Stomach smooth muscle (tissue), 2 donors: Measurements from ENCODE around the gene CNTNAP2.

Experiments used
- H3K27ac ChIP-seq: one replicate; pipeline ENCODE4 v1.7.0; 2013; ENCODE audit warnings: mild to moderate bottlenecking, low read length, inconsistent platforms
- H3K27me3 ChIP-seq, 2 donors: one replicate each; pipeline ENCODE4 v1.7.0; 2013; ENCODE audit warnings: low read length in 2 of 2; ENCODE audit not compliant: insufficient read depth in 2 of 2, control insufficient read depth in 1 of 2
- H3K36me3 ChIP-seq, 2 donors: one replicate each; pipeline ENCODE4 v1.7.0; 2013; ENCODE audit warnings: low read length in 2 of 2; ENCODE audit not compliant: control insufficient read depth in 2 of 2, insufficient read depth in 2 of 2
- H3K4me1 ChIP-seq: one replicate; pipeline ENCODE4 v1.7.0; 2013; ENCODE audit warnings: low read length; ENCODE audit not compliant: control insufficient read depth, insufficient read depth
- H3K4me3 ChIP-seq, 2 donors: one replicate each; pipeline ENCODE4 v1.7.0; 2013; ENCODE audit warnings: low read length in 2 of 2
- H3K9ac ChIP-seq, 2 donors: one replicate each; pipeline ENCODE4 v1.7.0; 2013; ENCODE audit warnings: low read length in 2 of 2, mild to moderate bottlenecking in 1 of 2
- H3K9me3 ChIP-seq, 2 donors: one replicate each; pipeline ENCODE4 v1.7.0; 2013; ENCODE audit warnings: low read length in 2 of 2; ENCODE audit not compliant: control insufficient read depth in 2 of 2
- donor health status: healthy.
- donor health status: Pancreatic carcinoma.

The CNTNAP2 gene

GRCh38 chr7:146116521-146117222 lies at the start of gene CNTNAP2:
Gene CNTNAP2 (plus strand): TSS chr7:146116801. CDS start chr7:146116877, 76 bp downstream.
- H3K9me3 ChIP-seq: no peaks in the 10 kb centered on the region
- H3K36me3 ChIP-seq: no peaks in the 10 kb centered on the region
- peaks cover 10% of the 10 kb centered on the region for H3K4me1 ChIP-seq
- H3K27ac ChIP-seq: no peak within 1 kb of the TSS
- H3K9ac ChIP-seq: no peak within 1 kb of the TSS
- peaks cover 3 to 4% of the 10 kb centered on the region in 2 donors for H3K27me3 ChIP-seq
- H3K4me3 ChIP-seq: peak within 1 kb of the TSS; percentile 69

GRCh38 chr7:146067880-146068279 lies 48.7 kb upstream of the CNTNAP2 start:
- no peak overlapping the region for H3K9ac ChIP-seq
- no peaks in the 10 kb centered on the region for H3K4me1 ChIP-seq
- no peaks in the 10 kb centered on the region for H3K36me3 ChIP-seq
- H3K4me3 ChIP-seq: no peak overlapping the region
- H3K9me3 ChIP-seq: no peaks in the 10 kb centered on the region
- no peak overlapping the region for H3K27ac ChIP-seq
- no peaks in the 10 kb centered on the region for H3K27me3 ChIP-seq

GRCh38 chr7:146074195-146074765 lies 42.3 kb upstream of the CNTNAP2 start:
- Histone ChIP-seq H3K4me3 (no peak overlapping the region), H3K9ac (no peak overlapping the region), H3K27me3 (no peaks in the 10 kb centered on the region), H3K9me3 (no peaks in the 10 kb centered on the region), H3K36me3 (no peaks in the 10 kb centered on the region), H3K4me1 (no peaks in the 10 kb centered on the region), H3K27ac (no peak overlapping the region)

GRCh38 chr7:146076344-146076743 lies 40.3 kb upstream of the CNTNAP2 start:
- H3K27me3 ChIP-seq: no peaks in the 10 kb centered on the region
- H3K4me3 ChIP-seq: no peak overlapping the region
- H3K9ac ChIP-seq: no peak overlapping the region
- no peaks in the 10 kb centered on the region for H3K4me1 ChIP-seq
- H3K36me3 ChIP-seq: no peaks in the 10 kb centered on the region
- no peaks in the 10 kb centered on the region for H3K9me3 ChIP-seq
- no peak overlapping the region for H3K27ac ChIP-seq

GRCh38 chr7:146084086-146084485 lies 32.5 kb upstream of the CNTNAP2 start:
- H3K4me3 ChIP-seq: no peak overlapping the region
- no peak overlapping the region for H3K9ac ChIP-seq
- H3K27ac ChIP-seq: no peak overlapping the region
- no peaks in the 10 kb centered on the region for H3K27me3 ChIP-seq
- H3K4me1 ChIP-seq: no peaks in the 10 kb centered on the region
- H3K9me3 ChIP-seq: no peaks in the 10 kb centered on the region
- H3K36me3 ChIP-seq: no peaks in the 10 kb centered on the region

- no peak overlapping the region for H3K9ac ChIP-seq
- no peaks in the 10 kb centered on the region for H3K9me3 ChIP-seq
- no peak overlapping the region for H3K27ac ChIP-seq
- H3K27me3 ChIP-seq: no peaks in the 10 kb centered on the region
- no peaks in the 10 kb centered on the region for H3K36me3 ChIP-seq
- H3K4me3 ChIP-seq: no peak overlapping the region
- H3K4me1 ChIP-seq: no peaks in the 10 kb centered on the region
These were observed 26.5 kb upstream of the CNTNAP2 start for GRCh38 chr7:146090023-146090645.

DNA sequence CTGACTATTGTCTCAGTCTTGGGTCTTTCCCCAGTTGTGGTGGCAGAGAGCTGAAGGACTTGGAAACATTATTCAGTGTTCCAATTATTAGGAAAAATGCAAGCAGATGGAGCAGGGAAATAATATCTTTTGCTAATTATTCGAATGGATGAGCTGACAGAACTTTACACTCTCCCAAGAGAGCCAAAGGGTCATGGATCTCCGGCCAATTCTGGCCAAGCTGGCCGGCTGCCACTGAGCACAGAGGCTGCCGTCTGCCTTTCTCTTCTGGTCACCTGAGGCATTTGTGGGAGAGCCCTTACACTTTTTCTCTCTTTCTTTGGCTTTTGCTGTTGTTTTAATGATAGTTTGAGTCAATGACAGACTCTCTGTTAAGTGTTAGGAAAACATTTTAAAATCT lies 22.2 kb upstream of the CNTNAP2 start:
- Histone ChIP-seq H3K36me3 (no peaks in the 10 kb centered on the region), H3K27ac (no peak overlapping the region), H3K9me3 (no peaks in the 10 kb centered on the region), H3K9ac (no peak overlapping the region), H3K4me3 (no peak overlapping the region), H3K4me1 (no peaks in the 10 kb centered on the region), H3K27me3 (no peaks in the 10 kb centered on the region)

GRCh38 chr7:146096994-146097393 lies 19.6 kb upstream of the CNTNAP2 start:
- Histone ChIP-seq H3K4me1 (no peaks in the 10 kb centered on the region), H3K4me3 (no peak overlapping the region), H3K27ac (no peak overlapping the region), H3K27me3 (no peaks in the 10 kb centered on the region), H3K36me3 (no peaks in the 10 kb centered on the region), H3K9me3 (no peaks in the 10 kb centered on the region), H3K9ac (no peak overlapping the region)

DNA sequence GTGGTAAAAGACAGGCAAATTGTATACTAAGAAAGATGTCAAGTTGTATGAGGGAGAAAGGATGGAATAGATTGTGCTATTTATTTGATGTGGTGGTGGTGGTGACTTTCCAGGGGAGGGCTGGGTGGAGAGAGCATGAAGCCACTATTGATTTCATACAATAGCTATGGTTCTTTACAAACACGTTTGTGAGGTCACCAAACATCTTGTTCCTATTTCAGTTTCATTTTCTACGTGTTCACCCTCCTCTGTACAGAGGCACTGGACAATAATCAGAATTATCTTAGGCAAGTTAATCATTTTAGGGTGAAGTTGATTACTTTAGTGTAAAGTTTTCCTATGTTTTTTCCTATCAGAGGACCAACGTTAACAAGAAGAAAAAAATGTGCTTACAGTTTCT lies 10.3 kb upstream of the CNTNAP2 start:
- Histone ChIP-seq H3K4me3 (no peak overlapping the region), H3K9ac (no peak overlapping the region), H3K9me3 (no peaks in the 10 kb centered on the region), H3K4me1 (no peaks in the 10 kb centered on the region), H3K27me3 (no peaks in the 10 kb centered on the region), H3K36me3 (no peaks in the 10 kb centered on the region), H3K27ac (no peak overlapping the region)

- H3K9ac ChIP-seq: no peak overlapping the region
- no peak overlapping the region for H3K27ac ChIP-seq
- H3K27me3 ChIP-seq: peaks cover 0 to 3% of the 10 kb centered on the region in 2 donors
- no peaks in the 10 kb centered on the region for H3K9me3 ChIP-seq
- no peaks in the 10 kb centered on the region for H3K36me3 ChIP-seq
- H3K4me1 ChIP-seq: peaks cover 10% of the 10 kb centered on the region
- no peak overlapping the region for H3K4me3 ChIP-seq
These were observed 3.8 kb upstream of the CNTNAP2 start for GRCh38 chr7:146112755-146113154.

GRCh38 chr7:146115548-146115850 lies 1.1 kb upstream of the CNTNAP2 start:
- Histone ChIP-seq H3K27ac (no peak overlapping the region), H3K36me3 (no peaks in the 10 kb centered on the region), H3K9me3 (no peaks in the 10 kb centered on the region), H3K27me3 (peaks cover 3 to 4% of the 10 kb centered on the region in 2 donors), H3K4me3 (peak overlapping the region in 1 of 2 donors; percentile 69), H3K9ac (no peak overlapping the region), H3K4me1 (peaks cover 10% of the 10 kb centered on the region)
